ENCODE measurements around the gene COA6. TPM values are rescaled to one million over a fixed set of nuclear protein-coding genes. Genes with fewer than 3 reads are reported as not detected.

Gene COA6
- 29.9 TPM for total RNA-seq
- 10 to 100 TPM; 28.4 to 33.4 (median 30.9) TPM for polyA plus RNA-seq (ENCODE audit: insufficient read depth in 1 of 8, insufficient read length in 8 of 8, low replicate concordance in 1 of 8)
- long read RNA-seq, donor 1, transcript COA6-201 (2 exons, 1,013 nt), result minor isoform, 5 of 19 reads
- long read RNA-seq, donor 1, transcript COA6-203 (3 exons, 710 nt), result major isoform, 12 of 19 reads
- long read RNA-seq, donor 1, partial matches to known transcripts, result 0 of 19 reads
- long read RNA-seq, donor 1, other reads (novel, unspliced or antisense), result 0 of 19 reads
- long read RNA-seq, donor 2, partial matches to known transcripts, result 0 of 3 reads
- long read RNA-seq, donor 2, other reads (novel, unspliced or antisense), result 0 of 3 reads
- long read RNA-seq, donor 3, transcript COA6-203 (3 exons, 710 nt), result major isoform, 23 of 30 reads
- long read RNA-seq, donor 3, partial matches to known transcripts, result 0 of 30 reads
- long read RNA-seq, donor 3, other reads (novel, unspliced or antisense), result 0 of 30 reads
- long read RNA-seq, donor 4, transcript COA6-202 (3 exons, 641 nt), result minor isoform, 7 of 37 reads
- long read RNA-seq, donor 4, transcript COA6-203 (3 exons, 710 nt), result major isoform, 26 of 37 reads
- long read RNA-seq, donor 4, partial matches to known transcripts, result 0 of 37 reads
- long read RNA-seq, donor 4, other reads (novel, unspliced or antisense), result 0 of 37 reads
- long read RNA-seq, donor 5, transcript COA6-202 (3 exons, 641 nt), result minor isoform, 8 of 72 reads
- long read RNA-seq, donor 5, transcript COA6-203 (3 exons, 710 nt), result major isoform, 46 of 72 reads
- long read RNA-seq, donor 5, transcript COA6-201 (2 exons, 1,013 nt), result minor isoform, 18 of 72 reads
- long read RNA-seq, donor 5, partial matches to known transcripts, result 0 of 72 reads
- long read RNA-seq, donor 5, other reads (novel, unspliced or antisense), result 0 of 72 reads
- long read RNA-seq, donor 6, transcript COA6-202 (3 exons, 641 nt), result minor isoform, 13 of 80 reads
- long read RNA-seq, donor 6, transcript COA6-203 (3 exons, 710 nt), result major isoform, 49 of 80 reads
- long read RNA-seq, donor 6, transcript COA6-201 (2 exons, 1,013 nt), result minor isoform, 18 of 80 reads
- long read RNA-seq, donor 6, partial matches to known transcripts, result 0 of 80 reads
- long read RNA-seq, donor 6, other reads (novel, unspliced or antisense), result 0 of 80 reads
- long read RNA-seq, donor 7, transcript COA6-202 (3 exons, 641 nt), result minor isoform, 5 of 41 reads
- long read RNA-seq, donor 7, transcript COA6-201 (2 exons, 1,013 nt), result minor isoform, 8 of 41 reads
- long read RNA-seq, donor 7, transcript COA6-203 (3 exons, 710 nt), result major isoform, 28 of 41 reads
- long read RNA-seq, donor 7, partial matches to known transcripts, result 0 of 41 reads
- long read RNA-seq, donor 7, other reads (novel, unspliced or antisense), result 0 of 41 reads
- long read RNA-seq, donor 8, transcript COA6-202 (3 exons, 641 nt), result minor isoform, 7 of 40 reads
- long read RNA-seq, donor 8, transcript COA6-201 (2 exons, 1,013 nt), result major isoform, 18 of 40 reads
- long read RNA-seq, donor 8, transcript COA6-203 (3 exons, 710 nt), result minor isoform, 15 of 40 reads
- long read RNA-seq, donor 8, partial matches to known transcripts, result 0 of 40 reads
- long read RNA-seq, donor 8, other reads (novel, unspliced or antisense), result 0 of 40 reads
- long read RNA-seq, donor 9, transcript COA6-203 (3 exons, 710 nt), result major isoform, 20 of 37 reads
- long read RNA-seq, donor 9, transcript COA6-201 (2 exons, 1,013 nt), result minor isoform, 15 of 37 reads
- long read RNA-seq, donor 9, partial matches to known transcripts, result 0 of 37 reads
- long read RNA-seq, donor 9, other reads (novel, unspliced or antisense), result 0 of 37 reads
- long read RNA-seq, donor 10, transcript COA6-202 (3 exons, 641 nt), result minor isoform, 7 of 73 reads
- long read RNA-seq, donor 10, transcript COA6-203 (3 exons, 710 nt), result major isoform, 34 of 73 reads
- long read RNA-seq, donor 10, transcript COA6-201 (2 exons, 1,013 nt), result minor isoform, 26 of 73 reads
- long read RNA-seq, donor 10, partial matches to known transcripts, result 6 of 73 reads
- long read RNA-seq, donor 10, other reads (novel, unspliced or antisense), result 0 of 73 reads
- long read RNA-seq, donor 11, transcript COA6-201 (2 exons, 1,013 nt), result minor isoform, 8 of 36 reads
- long read RNA-seq, donor 11, transcript COA6-203 (3 exons, 710 nt), result major isoform, 23 of 36 reads
- long read RNA-seq, donor 11, transcript COA6-202 (3 exons, 641 nt), result minor isoform, 5 of 36 reads
- long read RNA-seq, donor 11, partial matches to known transcripts, result 0 of 36 reads
- long read RNA-seq, donor 11, other reads (novel, unspliced or antisense), result 0 of 36 reads

GRCh38 chr1:234373064-234373958 is at the start of gene COA6:
TSS of gene COA6 (plus strand) at chr1:234373456. CDS start at chr1:234373467, 11 bp downstream.
- Histone ChIP-seq H3K27me3 (ENCODE audit: control insufficient read depth, insufficient read depth, low read length) (peaks cover 2% of the 10 kb centered on the region), H3K4me1 (ENCODE audit: control insufficient read depth, insufficient read depth, low read length) (peaks cover 6% of the 10 kb centered on the region), H3K9me3 (replicated peaks; ENCODE audit: control insufficient read depth, low read depth, low read length) (no peaks in the 10 kb centered on the region), H3K4me3 (ENCODE audit: low read length) (peak within 1 kb of the TSS; percentile 92), H3K36me3 (ENCODE audit: control insufficient read depth, insufficient read depth, low read length) (peaks cover 19% of the 10 kb centered on the region), H3K27ac (ENCODE audit: low read length) (peak within 1 kb of the TSS; percentile 97)
- peak; percentile 98 for DNase-seq
- WGBS (ENCODE audit: insufficient coverage), result under 1% methylated on average over 55 of the region's 62 CpGs

GRCh38 chr1:234324821-234325220 is 48.4 kb upstream of the COA6 start:
- Histone ChIP-seq H3K9me3 (replicated peaks; ENCODE audit: control insufficient read depth, low read depth, low read length) (no peaks in the 10 kb centered on the region), H3K27me3 (ENCODE audit: control insufficient read depth, insufficient read depth, low read length) (peaks cover 25% of the 10 kb centered on the region), H3K4me1 (ENCODE audit: control insufficient read depth, insufficient read depth, low read length) (peaks cover 8% of the 10 kb centered on the region), H3K27ac (ENCODE audit: low read length) (no peak overlapping the region), H3K4me3 (ENCODE audit: low read length) (no peak overlapping the region), H3K36me3 (ENCODE audit: control insufficient read depth, insufficient read depth, low read length) (no peaks in the 10 kb centered on the region)
- peak; percentile 41 for DNase-seq
- WGBS (ENCODE audit: insufficient coverage), result 47% methylated on average over 4 of the region's 6 CpGs

- Histone ChIP-seq H3K27me3 (ENCODE audit: control insufficient read depth, insufficient read depth, low read length) (peaks cover 23% of the 10 kb centered on the region), H3K36me3 (ENCODE audit: control insufficient read depth, insufficient read depth, low read length) (no peaks in the 10 kb centered on the region), H3K27ac (ENCODE audit: low read length) (no peak overlapping the region), H3K4me1 (ENCODE audit: control insufficient read depth, insufficient read depth, low read length) (peaks cover 8% of the 10 kb centered on the region), H3K9me3 (replicated peaks; ENCODE audit: control insufficient read depth, low read depth, low read length) (no peaks in the 10 kb centered on the region), H3K4me3 (ENCODE audit: low read length) (no peak overlapping the region)
- no peak for DNase-seq
- WGBS (ENCODE audit: insufficient coverage), result 52% methylated on average over 4 of the region's 7 CpGs
These were observed 47.3 kb upstream of the COA6 start for GRCh38 chr1:234325878-234326496.

GRCh38 chr1:234326497-234327366 is 46.5 kb upstream of the COA6 start:
- H3K4me3 ChIP-seq (ENCODE audit: low read length), result peak overlapping the region; percentile 11
- peaks cover 8% of the 10 kb centered on the region for H3K4me1 ChIP-seq (ENCODE audit: control insufficient read depth, insufficient read depth, low read length)
- WGBS (ENCODE audit: insufficient coverage), result 5% methylated on average over 11 of the region's 20 CpGs
- H3K27me3 ChIP-seq (ENCODE audit: control insufficient read depth, insufficient read depth, low read length), result peaks cover 21% of the 10 kb centered on the region
- no peaks in the 10 kb centered on the region for H3K9me3 ChIP-seq (replicated peaks; ENCODE audit: control insufficient read depth, low read depth, low read length)
- no peaks in the 10 kb centered on the region for H3K36me3 ChIP-seq (ENCODE audit: control insufficient read depth, insufficient read depth, low read length)
- no peak overlapping the region for H3K27ac ChIP-seq (ENCODE audit: low read length)
- peak; percentile 57 for DNase-seq

GRCh38 chr1:234327577-234328164 is 45.6 kb upstream of the COA6 start:
- Histone ChIP-seq H3K27ac (ENCODE audit: low read length) (no peak overlapping the region), H3K36me3 (ENCODE audit: control insufficient read depth, insufficient read depth, low read length) (no peaks in the 10 kb centered on the region), H3K27me3 (ENCODE audit: control insufficient read depth, insufficient read depth, low read length) (peaks cover 21% of the 10 kb centered on the region), H3K4me1 (ENCODE audit: control insufficient read depth, insufficient read depth, low read length) (peaks cover 8% of the 10 kb centered on the region), H3K9me3 (replicated peaks; ENCODE audit: control insufficient read depth, low read depth, low read length) (no peaks in the 10 kb centered on the region), H3K4me3 (ENCODE audit: low read length) (no peak overlapping the region)
- 89% methylated on average over 3 of the region's 9 CpGs for WGBS (ENCODE audit: insufficient coverage)
- DNase-seq, result no peak

GRCh38 chr1:234330843-234331215 is 42.4 kb upstream of the COA6 start:
- H3K4me3 ChIP-seq (ENCODE audit: low read length), result no peak overlapping the region
- H3K4me1 ChIP-seq (ENCODE audit: control insufficient read depth, insufficient read depth, low read length), result peaks cover 3% of the 10 kb centered on the region
- DNase-seq, result no peak
- H3K36me3 ChIP-seq (ENCODE audit: control insufficient read depth, insufficient read depth, low read length), result no peaks in the 10 kb centered on the region
- no peaks in the 10 kb centered on the region for H3K9me3 ChIP-seq (replicated peaks; ENCODE audit: control insufficient read depth, low read depth, low read length)
- WGBS (ENCODE audit: insufficient coverage), result 60% methylated on average over 3 of the region's 4 CpGs
- no peak overlapping the region for H3K27ac ChIP-seq (ENCODE audit: low read length)
- H3K27me3 ChIP-seq (ENCODE audit: control insufficient read depth, insufficient read depth, low read length), result peaks cover 5% of the 10 kb centered on the region

- H3K9me3 ChIP-seq (replicated peaks; ENCODE audit: control insufficient read depth, low read depth, low read length), result peaks cover 3% of the 10 kb centered on the region
- H3K36me3 ChIP-seq (ENCODE audit: control insufficient read depth, insufficient read depth, low read length), result no peaks in the 10 kb centered on the region
- H3K27me3 ChIP-seq (ENCODE audit: control insufficient read depth, insufficient read depth, low read length), result peaks cover under 1% of the 10 kb centered on the region
- peaks cover 3% of the 10 kb centered on the region for H3K4me1 ChIP-seq (ENCODE audit: control insufficient read depth, insufficient read depth, low read length)
- no peak for DNase-seq
- 49% methylated on average over 2 of the region's 2 CpGs for WGBS (ENCODE audit: insufficient coverage)
- H3K27ac ChIP-seq (ENCODE audit: low read length), result no peak overlapping the region
- H3K4me3 ChIP-seq (ENCODE audit: low read length), result no peak overlapping the region
These were observed 41.7 kb upstream of the COA6 start for GRCh38 chr1:234331507-234331906.

All from muscle of leg (tissue), 16 donors.